ENCODE data around the gene CLEC4E.
"Not testable (repeated sequence)": the region's sequence is repeated elsewhere in the genome, so short reads cannot be mapped to it uniquely, and the experiment has no call there.

CLEC4E gene, protein sequence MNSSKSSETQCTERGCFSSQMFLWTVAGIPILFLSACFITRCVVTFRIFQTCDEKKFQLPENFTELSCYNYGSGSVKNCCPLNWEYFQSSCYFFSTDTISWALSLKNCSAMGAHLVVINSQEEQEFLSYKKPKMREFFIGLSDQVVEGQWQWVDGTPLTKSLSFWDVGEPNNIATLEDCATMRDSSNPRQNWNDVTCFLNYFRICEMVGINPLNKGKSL

DNA sequence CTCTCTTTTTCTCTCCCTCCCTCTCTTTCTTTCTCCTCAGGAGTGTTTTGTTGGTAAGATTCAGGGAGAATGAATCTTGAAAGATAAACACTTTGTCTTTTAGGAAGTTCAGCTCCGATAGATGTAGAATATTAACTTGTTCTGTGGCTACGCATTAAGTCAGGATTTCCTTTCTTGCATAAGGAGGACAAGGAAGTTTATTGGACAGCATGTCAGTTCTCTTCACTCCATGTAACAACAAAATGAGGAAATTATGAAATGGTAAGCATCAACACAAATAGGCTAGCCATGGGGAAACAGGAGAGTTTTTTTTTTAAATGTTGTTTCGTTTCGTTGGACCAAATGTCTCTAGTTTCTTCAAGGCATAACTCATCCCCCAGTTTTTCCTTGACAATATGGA, at the start of gene CLEC4E:
TSS of gene CLEC4E (minus strand) at position 75 of the 400 bp plus-strand sequence. CDS start 108 bp downstream, outside the sequence.
- DNase-seq (ENCODE audit: low read depth); H3K4me3 ChIP-seq (ENCODE audit: low read depth, low read length): not testable (repeated sequence)

DNA sequence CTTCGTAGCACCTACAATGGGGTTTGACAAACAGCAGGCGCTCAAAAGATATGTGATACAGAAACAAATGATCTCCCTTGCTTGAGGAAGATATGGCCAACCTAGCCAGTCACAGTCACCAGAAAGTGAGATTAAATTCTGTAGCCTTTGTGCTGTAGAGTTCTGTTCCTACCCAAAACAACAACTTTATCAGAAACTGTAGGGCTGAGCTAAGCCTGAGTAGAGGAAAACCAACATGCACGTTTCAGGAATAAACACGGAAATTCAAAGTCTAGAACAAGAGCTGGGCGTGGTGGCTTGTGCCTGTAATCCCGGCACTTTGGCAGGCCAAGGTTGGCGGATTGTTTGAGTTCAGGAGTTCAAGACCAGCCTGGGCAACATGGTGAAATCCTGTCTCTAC, 49.0 kb upstream of the CLEC4E start:
- DNase-seq (ENCODE audit: low read depth), result no peak
- no peak overlapping the region for H3K4me3 ChIP-seq (ENCODE audit: low read depth, low read length)
- TF ChIP-seq, protein P1, sequence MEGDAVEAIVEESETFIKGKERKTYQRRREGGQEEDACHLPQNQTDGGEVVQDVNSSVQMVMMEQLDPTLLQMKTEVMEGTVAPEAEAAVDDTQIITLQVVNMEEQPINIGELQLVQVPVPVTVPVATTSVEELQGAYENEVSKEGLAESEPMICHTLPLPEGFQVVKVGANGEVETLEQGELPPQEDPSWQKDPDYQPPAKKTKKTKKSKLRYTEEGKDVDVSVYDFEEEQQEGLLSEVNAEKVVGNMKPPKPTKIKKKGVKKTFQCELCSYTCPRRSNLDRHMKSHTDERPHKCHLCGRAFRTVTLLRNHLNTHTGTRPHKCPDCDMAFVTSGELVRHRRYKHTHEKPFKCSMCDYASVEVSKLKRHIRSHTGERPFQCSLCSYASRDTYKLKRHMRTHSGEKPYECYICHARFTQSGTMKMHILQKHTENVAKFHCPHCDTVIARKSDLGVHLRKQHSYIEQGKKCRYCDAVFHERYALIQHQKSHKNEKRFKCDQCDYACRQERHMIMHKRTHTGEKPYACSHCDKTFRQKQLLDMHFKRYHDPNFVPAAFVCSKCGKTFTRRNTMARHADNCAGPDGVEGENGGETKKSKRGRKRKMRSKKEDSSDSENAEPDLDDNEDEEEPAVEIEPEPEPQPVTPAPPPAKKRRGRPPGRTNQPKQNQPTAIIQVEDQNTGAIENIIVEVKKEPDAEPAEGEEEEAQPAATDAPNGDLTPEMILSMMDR (IDR thresholded peaks at IDR 0.05; ENCODE audit: control insufficient read depth, extremely low read depth, insufficient read depth), result no peak

GRCh38 chr12:8584478-8584877, 43.8 kb upstream of the CLEC4E start:
- not testable (repeated sequence) for DNase-seq (ENCODE audit: low read depth); H3K4me3 ChIP-seq (ENCODE audit: low read depth, low read length)

DNA sequence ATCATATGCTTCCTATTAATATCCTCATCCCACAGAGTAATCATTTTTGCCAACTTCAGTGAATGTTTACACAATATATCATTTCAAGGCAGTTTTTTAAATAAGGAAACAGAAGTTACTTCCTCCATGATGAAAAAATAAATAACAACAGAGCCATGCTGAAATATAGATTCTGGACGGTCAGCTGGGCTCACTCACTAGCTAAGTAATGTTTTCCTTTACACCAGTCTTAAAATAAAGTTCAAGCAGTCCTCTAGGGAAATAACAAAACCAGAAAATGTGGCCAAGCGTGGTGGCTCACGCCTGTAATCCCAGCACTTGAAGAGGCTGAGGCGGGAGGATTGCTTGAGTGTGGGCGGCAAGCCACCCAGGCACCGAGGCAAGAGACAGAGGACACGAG, 43.3 kb upstream of the CLEC4E start:
- no peak overlapping the region for H3K4me3 ChIP-seq (ENCODE audit: low read depth, low read length)
- TF ChIP-seq, protein P1 (IDR thresholded peaks at IDR 0.05; ENCODE audit: control insufficient read depth, extremely low read depth, insufficient read depth), result no peak
- DNase-seq (ENCODE audit: low read depth), result no peak

GRCh38 chr12:8581098-8581784, 40.5 kb upstream of the CLEC4E start:
- no peak for DNase-seq (ENCODE audit: low read depth)
- no peak overlapping the region for H3K4me3 ChIP-seq (ENCODE audit: low read depth, low read length)
- TF ChIP-seq, protein P1 (IDR thresholded peaks at IDR 0.05; ENCODE audit: control insufficient read depth, extremely low read depth, insufficient read depth), result no peak

- no peak for DNase-seq (ENCODE audit: low read depth)
- TF ChIP-seq, protein P1 (IDR thresholded peaks at IDR 0.05; ENCODE audit: control insufficient read depth, extremely low read depth, insufficient read depth), result no peak
- H3K4me3 ChIP-seq (ENCODE audit: low read depth, low read length), result no peak overlapping the region
These were observed 37.2 kb upstream of the CLEC4E start for GRCh38 chr12:8577879-8578278.

GRCh38 chr12:8572507-8572906, 31.8 kb upstream of the CLEC4E start:
- no peak for DNase-seq (ENCODE audit: low read depth)
- H3K4me3 ChIP-seq (ENCODE audit: low read depth, low read length), result no peak overlapping the region
- TF ChIP-seq, protein P1 (IDR thresholded peaks at IDR 0.05; ENCODE audit: control insufficient read depth, extremely low read depth, insufficient read depth), result no peak

DNA sequence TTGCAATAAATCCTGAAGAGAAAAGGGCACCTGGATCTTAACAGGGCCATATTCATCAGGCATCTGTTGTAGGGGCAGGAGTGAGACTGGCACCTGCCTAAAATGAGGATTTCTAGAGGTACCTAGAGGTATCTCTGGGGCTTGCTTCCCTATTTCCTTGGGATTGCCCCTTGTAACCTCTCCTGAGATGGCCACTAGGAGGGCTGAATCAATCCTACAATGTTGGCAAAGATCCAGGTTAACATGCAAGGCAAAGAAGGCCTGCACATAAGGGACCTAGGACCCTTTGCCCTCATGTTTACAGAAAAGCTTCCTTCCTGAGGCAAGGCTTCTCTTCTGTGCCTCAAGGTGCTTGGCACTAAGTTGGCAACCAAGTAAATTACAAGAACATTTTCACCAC, 25.8 kb upstream of the CLEC4E start:
- TF ChIP-seq, protein P1 (IDR thresholded peaks at IDR 0.05; ENCODE audit: control insufficient read depth, extremely low read depth, insufficient read depth), result no peak
- no peak overlapping the region for H3K4me3 ChIP-seq (ENCODE audit: low read depth, low read length)
- DNase-seq (ENCODE audit: low read depth), result no peak

GRCh38 chr12:8566052-8566451, 25.3 kb upstream of the CLEC4E start:
- not testable (repeated sequence) for H3K4me3 ChIP-seq (ENCODE audit: low read depth, low read length); DNase-seq (ENCODE audit: low read depth)

All from LNCaP clone FGC (cell line).